ENCODE data around the gene DYRK3. TPM values are rescaled to one million over a fixed set of nuclear protein-coding genes. Genes with fewer than 3 reads are reported as not detected.

The DYRK3 gene
- total and polyA plus RNA-seq, 10 of the 15 experiments (the other 5 are each of a cell fraction or from before 2014, with no cell fraction given): 1.6 to 12.9 (median 10.3) TPM

GRCh38 chr1:206657751-206658150 is 22.4 kb downstream of the DYRK3 start (continued):
- TF ChIP-seq HDGF (IDR thresholded peaks at IDR 0.05) (no peak), EGR1 (IDR thresholded peaks at IDR 0.05; ENCODE audit: borderline replicate concordance in 1 of 2, low read depth in 2 of 2, low read length in 2 of 2) (no peak), SP1 (IDR thresholded peaks at IDR 0.05; ENCODE audit: low read depth, low read length) (no peak), BRCA1 (IDR thresholded peaks at IDR 0.05; ENCODE audit: low read depth, low read length) (no peak), SUPT20H (IDR thresholded peaks at IDR 0.05; ENCODE audit: borderline replicate concordance, control insufficient read depth, low read depth, low read length) (no peak), MTA3 (IDR thresholded peaks at IDR 0.05; ENCODE audit: borderline replicate concordance, low read length) (no peak), GATAD2B (conservative IDR thresholded peaks at IDR 0.05; ENCODE audit: low read depth) (no peak), NFYB (IDR thresholded peaks at IDR 0.05; ENCODE audit: insufficient read depth, low read depth, low read length) (no peak), CEBPB (IDR thresholded peaks at IDR 0.05; ENCODE audit: borderline replicate concordance in 1 of 2, low read depth in 2 of 2, low read length in 2 of 2) (no peak)

- BruUV-seq (replicated peaks): no TSS peak
- Histone ChIP-seq H3K9me3 (replicated peaks; ENCODE audit: control insufficient read depth, insufficient read depth, low read length) (no peaks in the 10 kb centered on the region), H3K9ac (ENCODE audit: control insufficient read depth, insufficient read depth, low read length) (no peak overlapping the region), H2AFZ (ENCODE audit: control insufficient read depth, low read depth, low read length) (peak overlapping the region; percentile 29; the same call in 1 of the 2 replicates), H3K27ac (ENCODE audit: control insufficient read depth, insufficient read depth) (no peak overlapping the region), H3K79me2 (ENCODE audit: control insufficient read depth, insufficient read depth, low read length) (no peaks in the 10 kb centered on the region), H3K36me3 (ENCODE audit: control insufficient read depth in 2 of 2, insufficient read depth in 2 of 2, low read length in 1 of 2) (no peaks in the 10 kb centered on the region), H3K27me3 (replicated peaks in 1 of 2; ENCODE audit: control insufficient read depth in 2 of 2, insufficient read depth in 2 of 2, low read length in 1 of 2) (no peaks in the 10 kb centered on the region), H3K4me1 (ENCODE audit: control insufficient read depth, insufficient read depth, low read length) (peaks cover 9% of the 10 kb centered on the region), H3K4me3 (no peak overlapping the region), H3K4me2 (ENCODE audit: control insufficient read depth, insufficient read depth) (peak overlapping the region; percentile 58), H4K20me1 (ENCODE audit: control insufficient read depth, insufficient read depth) (no peaks in the 10 kb centered on the region)
- ChIA-PET RAD21 (ENCODE audit: unreplicated experiment) (interaction anchor here (0.7 to 5.3 kb wide), 19 partner anchors 9 to 324 kb away, joined by 3 to 42 read pairs (median 4); partner anchors contain the start of genes DYRK3 and MAPKAPK2), POLR2A (interaction anchor here (0.8 to 3.1 kb wide), 5 partner anchors 9 to 163 kb away, joined by 3 to 10 read pairs (median 4); partner anchors contain the start of gene DYRK3), CTCF (interaction anchor here (0.6 to 28.3 kb wide), 37 partner anchors 11 to 334 kb away, joined by 3 to 1150 read pairs (median 4); partner anchors contain the start of genes DYRK3, EIF2D, MAPKAPK2 and RASSF5), SMC1A (ENCODE audit: uncharacterized antibody, unreplicated experiment) (interaction anchor here (0.7 to 14.7 kb wide), 20 partner anchors 10 to 324 kb away, joined by 3 to 301 read pairs (median 4); partner anchors contain the start of genes DYRK3 and IKBKE)
- peak; percentile 93 for ATAC-seq
- intact Hi-C loops (cut with micrococcal nuclease; ENCODE audit: unreplicated experiment): no loop called here
- no peak for DNase-seq (ENCODE audit: low read depth, low spot score)
- no peak for FAIRE-seq
- in situ Hi-C loops (cut with MboI): no loop called here
- 14% methylated on average over 22 of the region's 22 CpGs for WGBS (ENCODE audit: insufficient coverage, insufficient replicate concordance, low lambda C conversion rate, missing lambda C conversion rate)
- TF ChIP-seq CBX5 (IDR thresholded peaks at IDR 0.05; ENCODE audit: low read depth) (no peak), E2F4 (IDR thresholded peaks at IDR 0.05; ENCODE audit: low read depth, low read length) (no peak), BMI1 (IDR thresholded peaks at IDR 0.05; ENCODE audit: borderline replicate concordance) (no peak), IRF3 (IDR thresholded peaks at IDR 0.05) (no peak), MEF2B (IDR thresholded peaks at IDR 0.05; ENCODE audit: partially characterized antibody, poor library complexity, severe bottlenecking) (no peak), RUNX3 (IDR thresholded peaks at IDR 0.05; ENCODE audit: low read length) (0 out of 2 replicates have a peak, but pooled peaks have one; percentile 18), CEBPZ (IDR thresholded peaks at IDR 0.05; ENCODE audit: low read depth, low read length) (no peak), CHD4 (IDR thresholded peaks at IDR 0.05) (no peak)
Observed at GRCh38 chr1:206658264-206658980, 23.1 kb downstream of the DYRK3 start.
